Cardiac fibroblast (primary cell): ENCODE data around the gene FADS2.
A peak's percentile ranks its signal among the peaks of the same experiment; 100 is the strongest.

Experiments used
- DNase-seq, 2 donors: peaks; one replicate each; pipeline versions ENCODE4 v3.0.0 to v3.0.0-alpha.2; 2010; ENCODE audit warnings: low read depth in 2 of 2
- H3K4me3 ChIP-seq, 2 donors: replicated peaks in 1 of 2; 1 replicate in 1 of 2; 2 replicates in 1 of 2; pipeline ENCODE4 v1.5.1; 2011; ENCODE audit warnings: low read depth in 2 of 2, low read length in 2 of 2, mild to moderate bottlenecking in 2 of 2, moderate library complexity in 1 of 2
- TF ChIP-seq, protein P1 (sequence below): IDR thresholded peaks from one replicate; pipeline ENCODE4 v1.5.1; 2011; ENCODE audit warnings: low read depth, mild to moderate bottlenecking, low read length, inconsistent platforms

The FADS2 gene

DNA sequence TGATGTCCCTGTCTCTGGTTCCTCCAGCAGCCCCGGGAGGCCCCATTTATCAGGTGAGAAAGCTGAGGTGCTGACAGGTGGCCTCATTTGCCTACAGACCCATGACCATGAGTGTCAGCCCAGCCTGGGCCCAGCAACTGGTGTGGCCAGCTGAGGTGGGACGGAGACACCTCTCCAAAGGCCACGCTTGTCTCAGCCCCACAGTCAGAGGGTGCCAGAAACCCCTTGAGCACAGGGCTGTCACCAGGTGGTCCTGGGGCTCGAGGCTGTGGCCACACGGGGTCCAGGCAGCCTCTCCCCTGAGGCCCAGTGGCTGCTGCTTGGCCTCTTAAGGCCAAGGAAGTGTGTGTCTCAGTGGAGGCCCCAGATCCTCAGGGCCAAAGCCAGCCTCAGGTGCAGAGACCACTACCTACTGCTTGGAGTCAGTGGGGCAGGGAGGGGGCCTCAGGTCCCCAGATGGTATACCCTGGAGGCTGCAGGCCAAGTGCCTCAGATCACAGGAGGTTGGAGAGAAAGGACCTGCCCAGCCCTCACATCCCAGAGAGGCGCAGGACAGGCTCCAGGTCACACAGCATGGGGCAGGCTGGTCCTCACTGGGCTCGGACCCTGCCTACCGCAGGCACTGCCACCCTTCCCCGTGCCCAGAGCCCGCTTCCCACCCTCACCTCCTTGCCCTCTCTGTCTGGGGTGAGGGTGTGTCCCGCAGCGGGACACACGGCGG, 77.9 kb downstream of the FADS2 start:
- TF ChIP-seq, protein P1, sequence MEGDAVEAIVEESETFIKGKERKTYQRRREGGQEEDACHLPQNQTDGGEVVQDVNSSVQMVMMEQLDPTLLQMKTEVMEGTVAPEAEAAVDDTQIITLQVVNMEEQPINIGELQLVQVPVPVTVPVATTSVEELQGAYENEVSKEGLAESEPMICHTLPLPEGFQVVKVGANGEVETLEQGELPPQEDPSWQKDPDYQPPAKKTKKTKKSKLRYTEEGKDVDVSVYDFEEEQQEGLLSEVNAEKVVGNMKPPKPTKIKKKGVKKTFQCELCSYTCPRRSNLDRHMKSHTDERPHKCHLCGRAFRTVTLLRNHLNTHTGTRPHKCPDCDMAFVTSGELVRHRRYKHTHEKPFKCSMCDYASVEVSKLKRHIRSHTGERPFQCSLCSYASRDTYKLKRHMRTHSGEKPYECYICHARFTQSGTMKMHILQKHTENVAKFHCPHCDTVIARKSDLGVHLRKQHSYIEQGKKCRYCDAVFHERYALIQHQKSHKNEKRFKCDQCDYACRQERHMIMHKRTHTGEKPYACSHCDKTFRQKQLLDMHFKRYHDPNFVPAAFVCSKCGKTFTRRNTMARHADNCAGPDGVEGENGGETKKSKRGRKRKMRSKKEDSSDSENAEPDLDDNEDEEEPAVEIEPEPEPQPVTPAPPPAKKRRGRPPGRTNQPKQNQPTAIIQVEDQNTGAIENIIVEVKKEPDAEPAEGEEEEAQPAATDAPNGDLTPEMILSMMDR = no peak
- DNase-seq = no peak
- no peak overlapping the region for H3K4me3 ChIP-seq

DNA sequence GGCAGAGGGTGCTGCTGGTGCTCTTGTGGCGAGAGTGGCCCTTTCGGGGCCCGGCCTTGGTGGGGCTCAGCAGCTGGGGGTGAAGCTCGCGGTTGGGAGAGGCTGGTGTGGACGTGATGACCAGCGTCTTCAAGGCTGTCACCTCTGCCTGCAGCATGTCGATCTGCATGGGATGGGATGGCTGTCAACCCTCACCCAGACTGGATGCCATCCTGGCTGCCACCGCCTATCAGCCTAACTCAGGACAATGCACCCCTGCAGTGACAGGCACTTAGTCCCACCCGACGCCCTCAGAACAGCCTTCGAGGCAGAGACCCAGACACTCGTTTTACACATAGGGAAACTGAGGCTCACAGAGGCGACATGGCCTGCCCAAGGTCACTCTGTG, 78.4 kb downstream of the FADS2 start:
- H3K4me3 ChIP-seq = no peak overlapping the region
- DNase-seq = no peak

DNA sequence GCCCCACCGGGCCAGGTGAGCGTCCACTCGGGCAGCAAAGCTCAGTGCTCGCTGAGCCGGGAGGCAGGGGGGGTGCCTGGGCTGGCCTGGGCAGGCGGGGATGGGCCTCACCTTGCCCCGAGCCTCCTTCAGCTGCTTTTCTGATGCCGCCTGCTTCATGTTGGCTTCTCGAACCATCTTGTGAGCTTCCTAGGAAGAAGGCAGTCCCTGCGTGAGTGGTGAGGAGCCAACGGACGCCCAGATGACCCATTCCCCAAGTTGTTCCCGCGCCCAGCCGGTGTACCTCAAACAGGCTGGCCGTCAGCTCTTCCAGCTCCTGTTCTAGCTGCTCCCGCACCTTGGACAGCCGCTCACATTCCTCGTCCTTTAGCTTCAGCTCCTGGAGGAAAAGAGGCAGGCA, 79.2 kb downstream of the FADS2 start:
- H3K4me3 ChIP-seq = no peak overlapping the region
- TF ChIP-seq, protein P1 = no peak
- no peak for DNase-seq

More for the DNA sequence above, 78.4 kb downstream of the FADS2 start:
- TF ChIP-seq, protein P1 = no peak

DNA sequence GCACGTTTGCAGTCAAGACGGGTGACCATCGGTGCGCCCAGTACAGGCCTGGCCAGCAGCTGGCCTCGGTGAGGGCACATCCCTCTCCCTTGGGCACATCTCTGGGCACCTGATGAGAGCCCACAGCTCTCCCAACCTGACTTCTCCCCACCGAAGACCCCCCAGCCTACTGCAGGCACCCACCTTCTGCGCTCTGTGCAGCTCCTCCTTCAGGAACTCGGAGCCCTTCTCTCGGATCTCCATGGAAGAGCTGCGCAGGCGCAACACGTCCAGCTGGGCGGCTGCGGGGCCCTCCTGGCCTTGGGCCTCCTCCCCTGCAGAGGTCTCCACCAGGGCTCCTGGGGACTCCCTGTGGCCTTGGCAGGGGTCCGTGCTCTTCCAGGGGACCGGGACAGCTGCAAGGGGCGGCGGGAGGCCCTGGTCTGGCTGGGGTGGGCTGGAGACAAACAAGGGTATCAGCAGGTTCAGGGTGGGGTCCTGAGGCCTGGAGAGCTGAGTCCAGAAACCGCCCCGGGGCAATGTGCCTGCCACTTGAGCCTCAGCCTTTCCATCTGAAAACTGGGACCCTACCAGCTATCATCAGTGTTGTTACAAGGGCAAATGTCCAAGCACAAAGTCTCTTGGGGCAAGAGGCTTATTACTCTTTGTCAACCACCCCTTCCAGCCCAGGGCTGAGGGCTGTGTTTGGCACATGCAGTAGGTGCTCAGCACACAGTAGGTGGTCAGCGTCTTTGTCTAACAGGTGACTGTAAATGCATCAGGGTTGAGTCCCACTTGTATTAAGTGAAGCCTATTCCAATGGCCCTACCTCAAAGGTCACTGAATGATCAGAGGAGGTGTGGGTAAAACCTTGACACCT, 80.0 kb downstream of the FADS2 start:
- TF ChIP-seq, protein P1 = no peak
- DNase-seq = no peak

DNA sequence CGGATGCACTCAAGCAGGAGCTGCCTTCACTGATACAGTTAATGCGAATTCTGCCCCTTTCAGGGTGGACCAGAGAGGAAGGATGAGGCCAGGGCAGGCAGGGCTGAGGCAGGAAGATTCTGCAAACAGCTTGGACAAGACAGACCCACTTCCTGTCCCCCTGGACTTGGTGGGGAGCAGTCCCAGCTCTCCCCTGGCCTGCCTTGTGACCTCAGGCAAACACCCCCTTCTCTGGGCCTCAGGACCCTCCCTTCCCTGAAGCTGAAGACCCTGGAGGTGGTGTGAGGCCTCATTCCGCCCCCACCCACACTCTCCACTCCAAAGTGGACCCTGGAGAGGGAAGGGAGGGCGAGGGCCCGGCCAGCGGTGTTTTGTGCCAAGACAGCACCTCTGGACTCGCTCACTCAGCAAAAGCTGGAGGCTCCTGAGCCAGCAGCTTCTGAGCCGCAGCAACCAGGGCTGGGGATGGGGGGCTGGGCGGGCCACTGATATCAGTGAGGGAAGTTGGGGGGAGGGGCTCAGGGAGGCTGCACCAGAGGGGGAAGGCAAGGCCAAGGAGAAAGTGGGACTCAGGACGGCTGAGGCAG, 80.7 kb downstream of the FADS2 start:
- DNase-seq = peak in 1 of 2 donors; percentile 47
- H3K4me3 ChIP-seq = no peak overlapping the region
- TF ChIP-seq, protein P1 = no peak

More for the DNA sequence above, 80.0 kb downstream of the FADS2 start:
- no peak overlapping the region for H3K4me3 ChIP-seq

DNA sequence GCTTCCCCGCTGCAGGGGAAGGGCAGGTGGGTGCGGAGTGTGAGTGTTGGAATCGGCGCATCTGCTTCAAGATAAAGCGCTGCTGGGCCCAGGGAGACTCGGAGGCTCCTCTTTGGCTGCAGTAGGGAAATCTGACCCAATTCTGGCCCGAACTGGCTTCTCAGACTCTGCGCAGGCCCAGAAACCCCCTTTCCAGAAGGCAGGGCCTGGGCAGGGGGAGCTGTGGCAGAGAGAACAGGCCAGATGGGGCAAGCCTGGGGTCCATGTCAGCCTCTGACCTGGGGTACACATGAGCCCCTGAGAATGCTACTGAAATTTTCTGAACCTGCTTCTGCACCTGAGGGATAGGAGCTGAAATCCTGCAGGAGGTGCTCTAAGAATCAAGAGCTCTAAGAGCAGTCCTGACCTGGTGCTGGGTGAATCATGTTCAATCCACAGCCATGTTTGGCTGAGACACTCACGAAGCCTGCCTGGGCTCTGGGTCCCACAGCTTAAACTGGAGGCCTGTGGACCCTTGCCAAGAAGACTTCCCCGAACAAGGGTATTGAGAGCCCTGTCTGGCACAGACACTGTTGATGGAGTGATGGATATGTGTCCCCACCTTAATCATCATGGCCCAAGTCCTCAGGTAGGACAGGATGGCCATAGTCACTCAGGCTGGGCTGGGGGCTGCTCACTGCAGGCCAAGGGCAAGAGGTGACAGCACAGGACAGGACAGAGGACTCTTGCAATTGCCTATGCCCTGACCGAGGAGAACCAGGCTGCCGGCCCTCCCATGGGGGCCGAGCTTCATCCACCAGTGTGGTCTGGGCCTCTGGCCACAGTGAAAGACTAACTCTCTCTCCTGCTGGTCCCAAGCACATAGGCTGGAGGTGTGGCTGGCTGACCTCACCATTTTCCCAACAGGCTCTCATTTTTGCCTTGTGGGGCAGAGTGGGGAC, 82.4 kb downstream of the FADS2 start:
- TF ChIP-seq, protein P1 = no peak
- no peak overlapping the region for H3K4me3 ChIP-seq
- DNase-seq = no peak
